Activated T-cell treated with anti-CD3 and anti-CD28 coated beads, Interleukin-2, amount 50 U/mL, for 4 hours (primary cell): ENCODE data around the gene GNAT3. TPM values are rescaled to one million over a fixed set of nuclear protein-coding genes. Genes with fewer than 3 reads are reported as not detected.

ENCODE experiments used
- ATAC-seq, 2 donors: fragments of 200-7000 bp; cut with Tn5 transposase; one replicate each; pipeline ENCODE4 v1.10.0; 2021
- DNase-seq: peaks from one replicate; pipeline ENCODE4 v3.0.0-alpha.2; 2020
- H3K27me3 Mint-ChIP-seq: one replicate; pipeline ENCODE4 v1.8.0; 2021; ENCODE audit warnings: low read depth, mixed read lengths
- H3K36me3 Mint-ChIP-seq: one replicate; pipeline ENCODE4 v1.8.0; 2022; ENCODE audit warnings: mixed read lengths; ENCODE audit not compliant: insufficient read depth
- H3K4me1 Mint-ChIP-seq: one replicate; pipeline ENCODE4 v1.8.0; 2021; ENCODE audit warnings: low read depth, mixed read lengths
- H3K4me3 Mint-ChIP-seq: one replicate; pipeline ENCODE4 v1.8.0; 2021; ENCODE audit warnings: mild to moderate bottlenecking, moderate library complexity, mixed read lengths
- H3K9me3 Mint-ChIP-seq: one replicate; pipeline ENCODE4 v1.8.0; 2021; ENCODE audit warnings: mixed read lengths
- total RNA-seq, 3 donors: library from RNA; stranded (reverse); gene quantifications; one replicate each; pipeline ENCODE4 v1.2.1, GENCODE V29; 2021

The GNAT3 gene
- total RNA-seq, 3 donors from 2014 or later, result not detected

- DNase-seq, result no peak
- H3K27me3 Mint-ChIP-seq, result no peaks in the 10 kb centered on the region
- ATAC-seq, result no peak
- H3K4me3 Mint-ChIP-seq, result no peak overlapping the region
- H3K4me1 Mint-ChIP-seq, result no peaks in the 10 kb centered on the region
- no peaks in the 10 kb centered on the region for H3K36me3 Mint-ChIP-seq
- no peaks in the 10 kb centered on the region for H3K9me3 Mint-ChIP-seq
Observed at GRCh38 chr7:80524693-80525092, 12.8 kb upstream of the GNAT3 start.

- no peaks in the 10 kb centered on the region for H3K36me3 Mint-ChIP-seq
- H3K4me3 Mint-ChIP-seq, result no peak overlapping the region
- H3K4me1 Mint-ChIP-seq, result no peaks in the 10 kb centered on the region
- DNase-seq (no peak), ATAC-seq (no peak)
- no peaks in the 10 kb centered on the region for H3K27me3 Mint-ChIP-seq
- H3K9me3 Mint-ChIP-seq, result no peaks in the 10 kb centered on the region
Observed at GRCh38 chr7:80521809-80522208, 9.9 kb upstream of the GNAT3 start.

GRCh38 chr7:80520199-80520598 is 8.3 kb upstream of the GNAT3 start:
- DNase-seq (no peak), ATAC-seq (no peak)
- H3K4me3 Mint-ChIP-seq, result no peak overlapping the region
- no peaks in the 10 kb centered on the region for H3K9me3 Mint-ChIP-seq
- H3K4me1 Mint-ChIP-seq, result no peaks in the 10 kb centered on the region
- no peaks in the 10 kb centered on the region for H3K36me3 Mint-ChIP-seq
- H3K27me3 Mint-ChIP-seq, result no peaks in the 10 kb centered on the region

GRCh38 chr7:80517282-80517747 is 5.5 kb upstream of the GNAT3 start:
- no peaks in the 10 kb centered on the region for H3K4me1 Mint-ChIP-seq
- no peaks in the 10 kb centered on the region for H3K36me3 Mint-ChIP-seq
- ATAC-seq (no peak), DNase-seq (no peak)
- H3K9me3 Mint-ChIP-seq, result no peaks in the 10 kb centered on the region
- no peak overlapping the region for H3K4me3 Mint-ChIP-seq
- no peaks in the 10 kb centered on the region for H3K27me3 Mint-ChIP-seq

- no peaks in the 10 kb centered on the region for H3K9me3 Mint-ChIP-seq
- ATAC-seq (no peak), DNase-seq (no peak)
- H3K27me3 Mint-ChIP-seq, result no peaks in the 10 kb centered on the region
- no peak overlapping the region for H3K4me3 Mint-ChIP-seq
- no peaks in the 10 kb centered on the region for H3K36me3 Mint-ChIP-seq
- H3K4me1 Mint-ChIP-seq, result no peaks in the 10 kb centered on the region
Observed at GRCh38 chr7:80515298-80515697, 3.4 kb upstream of the GNAT3 start.

GRCh38 chr7:80510021-80510420 is 1.8 kb downstream of the GNAT3 start:
- no peaks in the 10 kb centered on the region for H3K4me1 Mint-ChIP-seq
- ATAC-seq, result no peak
- H3K9me3 Mint-ChIP-seq, result peaks cover under 1% of the 10 kb centered on the region
- no peaks in the 10 kb centered on the region for H3K27me3 Mint-ChIP-seq
- no peaks in the 10 kb centered on the region for H3K36me3 Mint-ChIP-seq
- H3K4me3 Mint-ChIP-seq, result no peak overlapping the region
- DNase-seq, result no peak

GRCh38 chr7:80508440-80508839 is 3.4 kb downstream of the GNAT3 start:
- no peak for ATAC-seq
- Mint-ChIP-seq H3K27me3 (no peaks in the 10 kb centered on the region), H3K9me3 (peaks cover 10% of the 10 kb centered on the region), H3K4me1 (no peaks in the 10 kb centered on the region), H3K36me3 (no peaks in the 10 kb centered on the region), H3K4me3 (no peak overlapping the region)
- no peak for DNase-seq

- H3K4me1 Mint-ChIP-seq, result no peaks in the 10 kb centered on the region
- H3K9me3 Mint-ChIP-seq, result peaks cover 10% of the 10 kb centered on the region
- DNase-seq, result no peak
- H3K36me3 Mint-ChIP-seq, result no peaks in the 10 kb centered on the region
- H3K27me3 Mint-ChIP-seq, result no peaks in the 10 kb centered on the region
- H3K4me3 Mint-ChIP-seq, result no peak overlapping the region
- no peak for ATAC-seq
Observed at GRCh38 chr7:80505900-80506500, 5.9 kb downstream of the GNAT3 start.

- DNase-seq (no peak), ATAC-seq (no peak)
- peaks cover 10% of the 10 kb centered on the region for H3K9me3 Mint-ChIP-seq
- H3K27me3 Mint-ChIP-seq, result no peaks in the 10 kb centered on the region
- H3K36me3 Mint-ChIP-seq, result no peaks in the 10 kb centered on the region
- H3K4me3 Mint-ChIP-seq, result no peak overlapping the region
- no peaks in the 10 kb centered on the region for H3K4me1 Mint-ChIP-seq
Observed at GRCh38 chr7:80500325-80500724, 11.5 kb downstream of the GNAT3 start.

- H3K4me1 Mint-ChIP-seq, result no peaks in the 10 kb centered on the region
- no peaks in the 10 kb centered on the region for H3K27me3 Mint-ChIP-seq
- ATAC-seq (no peak), DNase-seq (no peak)
- H3K36me3 Mint-ChIP-seq, result no peaks in the 10 kb centered on the region
- H3K4me3 Mint-ChIP-seq, result no peak overlapping the region
- H3K9me3 Mint-ChIP-seq, result peaks cover 4% of the 10 kb centered on the region
Observed at GRCh38 chr7:80499350-80499953, 12.4 kb downstream of the GNAT3 start.

GRCh38 chr7:80498481-80499349 is 13.1 kb downstream of the GNAT3 start:
- Mint-ChIP-seq H3K9me3 (peaks cover 3% of the 10 kb centered on the region), H3K36me3 (no peaks in the 10 kb centered on the region), H3K4me1 (no peaks in the 10 kb centered on the region), H3K27me3 (no peaks in the 10 kb centered on the region), H3K4me3 (no peak overlapping the region)
- DNase-seq (no peak), ATAC-seq (no peak)

GRCh38 chr7:80496586-80496985 is 15.3 kb downstream of the GNAT3 start:
- Mint-ChIP-seq H3K9me3 (no peaks in the 10 kb centered on the region), H3K4me3 (no peak overlapping the region), H3K27me3 (no peaks in the 10 kb centered on the region), H3K4me1 (no peaks in the 10 kb centered on the region), H3K36me3 (no peaks in the 10 kb centered on the region)
- ATAC-seq (no peak), DNase-seq (no peak)

GRCh38 chr7:80493121-80493849 is 18.6 kb downstream of the GNAT3 start:
- no peak for ATAC-seq

GRCh38 chr7:80491462-80491861 is 20.4 kb downstream of the GNAT3 start:
- H3K36me3 Mint-ChIP-seq, result no peaks in the 10 kb centered on the region
- DNase-seq, result no peak
- H3K4me3 Mint-ChIP-seq, result no peak overlapping the region
- H3K27me3 Mint-ChIP-seq, result no peaks in the 10 kb centered on the region
- no peaks in the 10 kb centered on the region for H3K4me1 Mint-ChIP-seq
- no peaks in the 10 kb centered on the region for H3K9me3 Mint-ChIP-seq
- no peak for ATAC-seq

More at GRCh38 chr7:80493121-80493849, 18.6 kb downstream of the GNAT3 start:
- no peaks in the 10 kb centered on the region for H3K9me3 Mint-ChIP-seq
- no peak for DNase-seq
- H3K4me3 Mint-ChIP-seq, result no peak overlapping the region
- no peaks in the 10 kb centered on the region for H3K4me1 Mint-ChIP-seq
- no peaks in the 10 kb centered on the region for H3K36me3 Mint-ChIP-seq
- no peaks in the 10 kb centered on the region for H3K27me3 Mint-ChIP-seq
